Activated CD4-positive, CD25-positive, alpha-beta regulatory T cell treated with anti-CD3 and anti-CD28 coated beads, Interleukin-2, amount 50 U/mL, for 16 hours (primary cell): ENCODE results near the gene LAT.
A peak's percentile ranks its signal among the peaks of the same experiment; 100 is the strongest.
"Not testable (repeated sequence)": the region's sequence is repeated elsewhere in the genome, so short reads cannot be mapped to it uniquely, and the experiment has no call there.

Source experiments
- DNase-seq: peaks from one replicate; pipeline ENCODE4 v3.0.0-alpha.2; 2020; ENCODE audit warnings: low read depth, low spot score

LAT gene, protein sequence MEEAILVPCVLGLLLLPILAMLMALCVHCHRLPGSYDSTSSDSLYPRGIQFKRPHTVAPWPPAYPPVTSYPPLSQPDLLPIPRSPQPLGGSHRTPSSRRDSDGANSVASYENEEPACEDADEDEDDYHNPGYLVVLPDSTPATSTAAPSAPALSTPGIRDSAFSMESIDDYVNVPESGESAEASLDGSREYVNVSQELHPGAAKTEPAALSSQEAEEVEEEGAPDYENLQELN

DNA sequence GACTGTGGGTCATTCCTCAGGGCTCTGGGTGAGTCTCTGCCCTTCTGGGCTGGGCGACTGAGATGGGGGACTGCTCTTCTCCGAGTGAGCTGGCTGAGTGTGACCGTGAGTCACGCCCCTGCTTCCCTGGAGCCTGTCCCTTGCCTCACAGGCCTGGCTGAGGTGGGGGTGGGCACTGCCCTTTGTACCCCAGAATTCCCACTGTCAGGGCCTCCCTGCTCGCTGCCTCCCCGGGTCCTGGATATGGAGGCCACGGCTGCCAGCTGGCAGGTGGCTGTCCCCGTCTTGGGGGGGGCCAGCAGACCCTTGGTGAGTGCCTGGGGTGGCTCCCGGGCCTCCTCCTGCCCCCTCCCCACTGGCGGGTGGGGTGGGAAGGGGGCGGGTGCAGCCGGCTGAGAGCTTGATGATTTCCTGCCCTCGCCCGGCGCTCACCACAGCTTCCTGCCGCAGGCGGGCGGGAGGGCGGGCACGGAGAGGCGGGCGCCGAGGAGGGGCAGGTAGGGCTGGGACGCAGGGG is at the start of gene LAT:
Gene LAT (plus strand): TSS at position 434 of the 517 bp plus-strand sequence. CDS start 366 bp downstream, outside the sequence.
- peak; percentile 61 for DNase-seq

DNA sequence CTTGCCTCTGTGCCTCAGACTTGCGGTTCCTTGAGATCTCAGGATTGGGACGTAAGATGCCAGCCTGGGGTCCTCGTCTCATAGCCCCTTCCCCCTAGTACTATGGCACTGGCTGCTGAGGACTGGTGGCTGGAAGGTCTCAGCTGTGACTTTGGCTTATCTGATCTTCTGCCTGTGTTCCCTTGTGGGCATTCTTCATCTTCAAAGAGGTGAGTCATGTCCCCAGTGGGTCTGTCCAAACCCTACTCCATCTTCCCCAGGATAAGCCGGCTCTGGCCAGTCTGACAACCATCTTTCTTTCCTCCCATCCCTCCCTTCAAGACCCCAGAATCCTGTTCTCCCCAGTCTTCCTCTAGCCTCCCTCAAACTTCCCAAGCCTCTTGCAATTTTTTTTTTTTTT is 49.5 kb upstream of the LAT start:
- DNase-seq: no peak

GRCh38 chr16:28935924-28936783 is 48.7 kb upstream of the LAT start:
- DNase-seq: peak; percentile 64

DNA sequence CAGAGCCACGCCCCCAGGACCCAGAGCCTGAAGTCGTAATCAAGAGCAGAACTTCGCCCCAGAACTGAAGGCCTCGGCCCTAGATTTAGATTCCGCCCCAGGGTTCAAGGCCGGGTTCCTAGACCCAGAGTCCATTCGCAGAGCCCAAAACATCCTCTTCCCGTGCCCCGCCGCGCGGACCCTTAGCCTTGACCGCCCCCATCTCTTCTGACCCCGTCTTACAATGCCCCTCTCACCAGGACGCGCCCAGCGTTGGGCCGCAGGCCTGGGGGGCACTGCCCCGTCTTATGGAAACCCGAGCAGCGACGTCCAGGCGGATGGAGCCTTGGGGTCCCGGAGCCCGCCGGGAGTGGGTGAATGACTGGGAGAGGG is 48.1 kb upstream of the LAT start:
- no peak for DNase-seq

- no peak for DNase-seq
These were observed 47.5 kb upstream of the LAT start for GRCh38 chr16:28937222-28937876.

- no peak for DNase-seq
These were observed 46.1 kb upstream of the LAT start for GRCh38 chr16:28938721-28939120.

DNA sequence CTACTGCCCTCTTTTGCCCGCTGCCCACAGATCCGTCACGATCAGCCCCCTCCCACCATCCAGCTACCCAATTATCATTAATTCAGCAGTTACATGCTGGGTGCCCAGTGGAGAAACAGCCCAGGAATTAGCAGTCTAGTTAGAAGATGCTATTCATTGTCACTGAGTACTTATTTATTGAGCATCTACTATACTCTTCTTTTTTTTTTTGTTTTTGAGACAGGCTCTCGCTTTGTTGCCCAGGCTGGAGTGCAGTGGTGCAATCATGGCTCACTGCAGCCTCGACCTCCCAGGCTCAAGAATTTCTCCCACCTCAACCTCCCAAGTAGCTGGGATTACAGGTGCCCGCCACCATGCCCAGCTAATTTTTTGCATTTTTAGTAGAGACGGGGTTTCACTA is 45.0 kb upstream of the LAT start:
- not testable (repeated sequence) for DNase-seq

DNA sequence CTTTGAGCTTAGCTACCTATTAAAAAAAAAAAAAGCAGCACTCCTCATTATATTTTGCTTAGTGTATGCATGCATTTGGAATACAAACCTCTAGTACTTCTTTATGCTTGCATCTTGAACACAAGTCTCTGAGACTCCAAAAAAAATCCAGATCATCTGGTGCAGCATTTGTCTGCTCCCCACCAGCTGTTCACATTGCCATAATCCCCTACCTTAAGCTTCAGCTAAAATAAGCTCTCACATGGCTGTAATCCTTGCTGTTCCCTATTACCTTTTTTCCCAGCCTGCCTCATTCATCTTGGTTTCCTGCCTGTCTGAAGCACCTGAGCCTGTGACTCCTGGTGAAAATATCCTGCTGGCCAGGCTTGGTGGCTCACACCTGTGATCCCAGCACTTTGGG is 41.6 kb upstream of the LAT start:
- no peak for DNase-seq

DNA sequence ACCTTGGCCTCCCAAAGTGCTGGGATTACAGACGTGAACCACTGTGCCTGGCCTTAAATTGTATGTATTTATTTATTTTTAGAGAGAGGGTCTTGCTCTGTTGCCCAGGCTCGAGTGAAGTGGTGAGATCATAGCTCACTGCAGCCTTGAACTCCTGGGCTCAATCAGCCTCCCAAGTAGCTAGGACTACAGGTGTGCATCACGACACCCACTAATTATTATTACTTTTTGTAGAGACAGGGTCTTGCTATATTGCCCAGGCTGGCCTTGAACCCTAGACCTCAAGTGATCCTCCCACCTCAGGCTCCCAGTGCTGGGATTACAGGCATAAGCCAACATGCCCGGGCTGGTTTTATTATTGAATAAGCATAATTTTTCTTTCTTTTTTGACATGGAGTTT is 38.2 kb upstream of the LAT start:
- no peak for DNase-seq

DNA sequence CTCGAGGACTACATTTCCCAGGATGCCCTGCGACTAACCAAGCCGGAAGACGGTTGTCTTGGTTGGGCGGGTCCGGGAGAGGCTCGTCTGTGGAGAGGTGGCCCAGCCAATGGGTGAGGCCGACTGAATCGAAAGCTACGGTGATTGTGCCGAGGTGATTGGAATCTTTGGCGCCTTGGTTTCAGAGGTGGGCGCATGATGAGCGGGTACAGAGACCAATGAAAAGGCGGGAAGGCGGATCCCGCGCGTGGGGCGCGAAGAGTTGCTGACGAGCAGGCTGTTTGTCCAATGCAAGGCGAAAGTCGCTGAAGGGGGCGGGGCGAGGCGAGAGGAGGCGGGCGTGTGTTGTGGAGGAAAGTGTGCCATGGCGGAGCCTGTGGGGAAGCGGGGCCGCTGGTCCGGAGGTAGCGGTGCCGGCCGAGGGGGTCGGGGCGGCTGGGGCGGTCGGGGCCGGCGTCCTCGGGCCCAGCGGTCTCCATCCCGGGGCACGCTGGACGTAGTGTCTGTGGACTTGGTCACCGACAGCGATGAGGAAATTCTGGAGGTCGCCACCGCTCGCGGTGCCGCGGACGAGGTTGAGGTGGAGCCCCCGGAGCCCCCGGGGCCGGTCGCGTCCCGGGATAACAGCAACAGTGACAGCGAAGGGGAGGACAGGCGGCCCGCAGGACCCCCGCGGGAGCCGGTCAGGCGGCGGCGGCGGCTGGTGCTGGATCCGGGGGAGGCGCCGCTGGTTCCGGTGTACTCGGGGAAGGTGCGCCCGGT is 34.0 kb upstream of the LAT start, which contains the start of gene NFATC2IP:
Gene NFATC2IP (plus strand): TSS at position 290 of the 762 bp plus-strand sequence. CDS start 75 bp downstream, at position 365.
- peak; percentile 99 for DNase-seq

DNA sequence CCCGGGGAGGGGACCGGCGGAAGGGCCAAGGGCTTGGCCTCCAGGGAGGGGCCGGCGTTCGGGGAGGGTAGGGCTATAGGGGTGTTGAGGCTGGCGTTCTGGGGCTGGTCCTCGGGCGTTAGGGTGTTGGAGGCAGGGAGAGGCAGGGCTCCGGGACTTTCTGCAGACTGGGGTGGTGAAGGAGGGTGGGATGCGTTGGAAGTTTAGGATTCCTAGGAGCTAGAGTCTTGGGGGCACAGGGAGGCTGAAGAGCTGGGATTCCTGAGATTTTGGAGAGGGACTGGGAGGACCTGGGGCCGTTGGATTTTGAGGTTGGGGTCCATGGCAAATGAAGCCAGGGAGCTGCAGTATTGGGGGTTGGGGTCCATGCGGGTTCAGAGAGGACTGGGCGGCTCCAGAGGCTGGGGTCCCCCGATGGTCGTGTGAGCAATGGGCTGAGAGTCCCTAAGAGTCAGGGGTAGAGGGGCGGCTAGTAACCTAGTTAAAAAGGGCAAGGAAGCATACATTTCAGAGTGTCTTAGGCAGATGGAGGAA is 33.4 kb upstream of the LAT start:
- no peak for DNase-seq

- DNase-seq: no peak
These were observed 26.6 kb upstream of the LAT start for GRCh38 chr16:28958216-28958615.

- no peak for DNase-seq
These were observed 26.0 kb upstream of the LAT start for GRCh38 chr16:28958836-28959235.

GRCh38 chr16:28964072-28964471 is 20.8 kb upstream of the LAT start:
- no peak for DNase-seq

- no peak for DNase-seq
These were observed 20.4 kb upstream of the LAT start for GRCh38 chr16:28964496-28964895.

GRCh38 chr16:28967156-28967555 is 17.7 kb upstream of the LAT start:
- DNase-seq: no peak

DNA sequence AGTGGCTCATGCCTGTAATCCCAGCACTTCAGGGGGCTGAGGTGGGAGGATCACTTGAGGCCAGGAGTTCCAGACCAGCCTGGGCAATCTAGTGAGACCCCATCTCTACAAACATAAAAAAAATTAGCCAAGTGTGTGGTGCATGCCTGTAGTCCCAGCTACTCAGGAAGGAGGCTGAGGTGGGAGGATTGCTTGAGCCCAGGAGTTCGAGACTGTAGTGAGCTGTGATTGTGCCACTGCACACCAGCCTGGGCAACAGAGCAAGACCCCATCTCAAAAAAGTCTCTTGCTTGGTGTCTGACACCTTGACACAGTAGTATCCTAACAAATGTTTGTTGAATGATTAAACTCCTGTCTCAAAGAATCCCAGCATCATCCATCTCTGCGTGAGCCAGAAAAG is 15.2 kb upstream of the LAT start:
- not testable (repeated sequence) for DNase-seq

GRCh38 chr16:28974007-28974436 is 10.8 kb upstream of the LAT start:
- DNase-seq: no peak

- peak; percentile 84 for DNase-seq
These were observed 10.3 kb upstream of the LAT start, which contains the start of gene SPNS1 for GRCh38 chr16:28974437-28975157. Gene SPNS1, plus strand, starts transcription at chr16:28974778. Its CDS starts 374 bp downstream, at chr16:28975152.

GRCh38 chr16:28975158-28975599 is 9.7 kb upstream of the LAT start:
- no peak for DNase-seq
